ENCODE data around the gene FZD8. TPM values are rescaled to one million over a fixed set of nuclear protein-coding genes. Genes with fewer than 3 reads are reported as not detected.

Gene FZD8
- total RNA-seq, 1 donor from 2014 or later: 17.2 TPM

- H3K4me2 ChIP-seq (ENCODE audit: low read length): no peak overlapping the region
- no peaks in the 10 kb centered on the region for H3K27me3 ChIP-seq (ENCODE audit: insufficient read depth, low read length)
- Mint-ChIP-seq H3K4me3 (ENCODE audit: unreplicated experiment) (no peak overlapping the region), H3K27me3 (ENCODE audit: low read depth, unreplicated experiment) (no peaks in the 10 kb centered on the region), H3K36me3 (ENCODE audit: low read depth, unreplicated experiment) (no peaks in the 10 kb centered on the region), H3K27ac (ENCODE audit: unreplicated experiment) (no peak overlapping the region), H3K4me1 (ENCODE audit: low read depth, unreplicated experiment) (peaks cover 6% of the 10 kb centered on the region), H3K9me3 (ENCODE audit: unreplicated experiment) (peaks cover 2% of the 10 kb centered on the region)
- no peak overlapping the region for H3K9ac ChIP-seq (ENCODE audit: low read length)
- FAIRE-seq (no peak), DNase-seq (ENCODE audit: low read depth) (no peak)
- H2AFZ ChIP-seq (ENCODE audit: low read depth, low read length): no peak overlapping the region
- H3K4me3 ChIP-seq (ENCODE audit: insufficient read depth, low read depth, low read length): no peak overlapping the region
- TF ChIP-seq EZH2 (IDR thresholded peaks at IDR 0.05; ENCODE audit: insufficient read depth, low read length) (no peak), CTCF (IDR thresholded peaks at IDR 0.05; ENCODE audit: insufficient read depth, low read depth, low read length) (no peak)
- H3K36me3 ChIP-seq (ENCODE audit: insufficient read depth, low read length): no peaks in the 10 kb centered on the region
- no peak overlapping the region for H3K27ac ChIP-seq (ENCODE audit: low read depth, low read length)
- no peaks in the 10 kb centered on the region for H4K20me1 ChIP-seq (ENCODE audit: insufficient read depth, low read length)
- H3K79me2 ChIP-seq (ENCODE audit: insufficient read depth, low read length): no peaks in the 10 kb centered on the region
- peaks cover 6% of the 10 kb centered on the region for H3K4me1 ChIP-seq (ENCODE audit: insufficient read depth, low read length)
- no peaks in the 10 kb centered on the region for H3K9me3 ChIP-seq (ENCODE audit: insufficient read depth, low read depth, low read length)
Observed at GRCh38 chr10:35631404-35631803, 10.7 kb downstream of the FZD8 start.

GRCh38 chr10:35626971-35627507 lies 15.1 kb downstream of the FZD8 start:
- H3K4me1 ChIP-seq (ENCODE audit: insufficient read depth, low read length): peaks cover 6% of the 10 kb centered on the region
- peak overlapping the region; percentile 49 for H3K27ac ChIP-seq (ENCODE audit: low read depth, low read length)
- peak; percentile 37 for FAIRE-seq
- H3K4me3 ChIP-seq (ENCODE audit: insufficient read depth, low read depth, low read length): no peak overlapping the region
- H4K20me1 ChIP-seq (ENCODE audit: insufficient read depth, low read length): no peaks in the 10 kb centered on the region
- no peak overlapping the region for H3K9ac ChIP-seq (ENCODE audit: low read length)
- H3K4me1 Mint-ChIP-seq (ENCODE audit: low read depth, unreplicated experiment): no peaks in the 10 kb centered on the region
- peak overlapping the region; percentile 40 for H3K4me2 ChIP-seq (ENCODE audit: low read length)
- no peaks in the 10 kb centered on the region for H3K79me2 ChIP-seq (ENCODE audit: insufficient read depth, low read length)
- H3K27me3 Mint-ChIP-seq (ENCODE audit: low read depth, unreplicated experiment): peaks cover 4% of the 10 kb centered on the region
- DNase-seq (ENCODE audit: low read depth): peak; percentile 32
- H3K36me3 Mint-ChIP-seq (ENCODE audit: low read depth, unreplicated experiment): no peaks in the 10 kb centered on the region
- peaks cover 4% of the 10 kb centered on the region for H3K9me3 Mint-ChIP-seq (ENCODE audit: unreplicated experiment)
- no peaks in the 10 kb centered on the region for H3K36me3 ChIP-seq (ENCODE audit: insufficient read depth, low read length)
- H2AFZ ChIP-seq (ENCODE audit: low read depth, low read length): no peak overlapping the region
- TF ChIP-seq CTCF (IDR thresholded peaks at IDR 0.05; ENCODE audit: insufficient read depth, low read depth, low read length) (no peak), EZH2 (IDR thresholded peaks at IDR 0.05; ENCODE audit: insufficient read depth, low read length) (no peak)
- no peak overlapping the region for H3K27ac Mint-ChIP-seq (ENCODE audit: unreplicated experiment)
- H3K27me3 ChIP-seq (ENCODE audit: insufficient read depth, low read length): no peaks in the 10 kb centered on the region
- no peak overlapping the region for H3K4me3 Mint-ChIP-seq (ENCODE audit: unreplicated experiment)
- H3K9me3 ChIP-seq (ENCODE audit: insufficient read depth, low read depth, low read length): no peaks in the 10 kb centered on the region

GRCh38 chr10:35614312-35614711 lies 27.8 kb downstream of the FZD8 start:
- no peak overlapping the region for H3K4me2 ChIP-seq (ENCODE audit: low read length)
- no peak overlapping the region for H3K4me3 Mint-ChIP-seq (ENCODE audit: unreplicated experiment)
- peaks cover 25% of the 10 kb centered on the region for H3K27me3 Mint-ChIP-seq (ENCODE audit: low read depth, unreplicated experiment)
- FAIRE-seq: no peak
- no peaks in the 10 kb centered on the region for H3K36me3 Mint-ChIP-seq (ENCODE audit: low read depth, unreplicated experiment)
- H3K4me1 Mint-ChIP-seq (ENCODE audit: low read depth, unreplicated experiment): no peaks in the 10 kb centered on the region
- no peak overlapping the region for H3K4me3 ChIP-seq (ENCODE audit: insufficient read depth, low read depth, low read length)
- H3K36me3 ChIP-seq (ENCODE audit: insufficient read depth, low read length): no peaks in the 10 kb centered on the region
- TF ChIP-seq CTCF (IDR thresholded peaks at IDR 0.05; ENCODE audit: insufficient read depth, low read depth, low read length) (no peak), EZH2 (IDR thresholded peaks at IDR 0.05; ENCODE audit: insufficient read depth, low read length) (no peak)
- peaks cover 10% of the 10 kb centered on the region for H3K27me3 ChIP-seq (ENCODE audit: insufficient read depth, low read length)
- H3K79me2 ChIP-seq (ENCODE audit: insufficient read depth, low read length): no peaks in the 10 kb centered on the region
- no peaks in the 10 kb centered on the region for H4K20me1 ChIP-seq (ENCODE audit: insufficient read depth, low read length)
- H3K4me1 ChIP-seq (ENCODE audit: insufficient read depth, low read length): no peaks in the 10 kb centered on the region
- no peak overlapping the region for H3K9ac ChIP-seq (ENCODE audit: low read length)
- H3K9me3 ChIP-seq (ENCODE audit: insufficient read depth, low read depth, low read length): no peaks in the 10 kb centered on the region
- no peak overlapping the region for H3K27ac Mint-ChIP-seq (ENCODE audit: unreplicated experiment)
- H3K9me3 Mint-ChIP-seq (ENCODE audit: unreplicated experiment): peaks cover 3% of the 10 kb centered on the region
- H3K27ac ChIP-seq (ENCODE audit: low read depth, low read length): no peak overlapping the region
- no peak overlapping the region for H2AFZ ChIP-seq (ENCODE audit: low read depth, low read length)
- no peak for DNase-seq (ENCODE audit: low read depth)
